Left cardiac atrium (tissue), 4 donors: Measurements from ENCODE around the gene GALNT16. TPM values are rescaled to one million over a fixed set of nuclear protein-coding genes. Genes with fewer than 3 reads are reported as not detected.

Experiments used
- ATAC-seq, 2 donors: fragments of 200-7000 bp; cut with Tn5 transposase; one replicate each; pipeline ENCODE4 v1.9.1; 2020; ENCODE audit warnings: mild to moderate bottlenecking in 2 of 2, moderate library complexity in 2 of 2
- DNase-seq: peaks from one replicate; pipeline ENCODE4 v3.0.0-alpha.2; 2020
- intact Hi-C, 2 donors: fragments of 100-400 bp; cut with DNase I; formaldehyde crosslinking; loops; one replicate each; pipeline versions ENCODE4 v1.14.1 to v1.15.1; 2022 to 2023
- total RNA-seq, 2 donors: library from RNA; stranded (reverse); fragmentation: NEBNext Ultra II Directional; extraction: Animal tissue kit (Norgen Biotek cat#: 25700); gene quantifications; one replicate each; pipeline ENCODE4 v1.2.1, GENCODE V29; 2021
- donor health status: DM: no; HTN: yes; CAD: no.
- donor health status: DM: no; HTN: yes; CAD: no; lungs with severe emphysema.
- donor health status: DM: yes; HTN: yes; CAD: no.
- donor health status: Dilated cardiomyopathy.

Gene GALNT16
- total RNA-seq, 2 donors from 2014 or later: 28.8 to 50.0 TPM

- no peak for DNase-seq
- no peak for ATAC-seq
- intact Hi-C loops: no loop called here
Measured at GRCh38 chr14:69324341-69324931, 64.5 kb downstream of the GALNT16 start.

DNA sequence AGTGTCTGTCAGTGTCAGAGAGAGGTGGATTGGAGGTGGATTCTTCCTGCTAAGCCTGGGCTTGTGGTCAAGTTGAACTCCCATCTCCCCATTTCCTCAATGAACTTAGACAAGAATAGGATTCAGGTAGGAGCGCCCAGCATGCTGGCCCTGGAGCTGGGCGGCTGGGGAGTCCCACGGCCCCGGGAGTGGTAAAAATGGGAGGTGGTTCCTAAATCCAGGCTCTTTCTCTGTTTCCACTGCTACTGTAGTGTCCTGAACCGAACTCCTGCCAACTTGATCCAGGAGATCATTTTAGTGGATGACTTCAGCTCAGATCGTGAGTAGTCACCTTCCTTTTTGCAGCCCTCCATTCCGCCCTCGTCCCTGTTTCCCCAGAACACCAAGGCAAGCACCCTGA, 65.1 kb downstream of the GALNT16 start:
- DNase-seq: no peak
- intact Hi-C loops: no loop called here
- ATAC-seq: no peak

- ATAC-seq: no peak
- intact Hi-C loops: no loop called here
- no peak for DNase-seq
Measured at GRCh38 chr14:69325646-69326265, 65.8 kb downstream of the GALNT16 start.

- intact Hi-C loops: no loop called here
- no peak for ATAC-seq
- no peak for DNase-seq
Measured at GRCh38 chr14:69326611-69327010, 66.7 kb downstream of the GALNT16 start.

DNA sequence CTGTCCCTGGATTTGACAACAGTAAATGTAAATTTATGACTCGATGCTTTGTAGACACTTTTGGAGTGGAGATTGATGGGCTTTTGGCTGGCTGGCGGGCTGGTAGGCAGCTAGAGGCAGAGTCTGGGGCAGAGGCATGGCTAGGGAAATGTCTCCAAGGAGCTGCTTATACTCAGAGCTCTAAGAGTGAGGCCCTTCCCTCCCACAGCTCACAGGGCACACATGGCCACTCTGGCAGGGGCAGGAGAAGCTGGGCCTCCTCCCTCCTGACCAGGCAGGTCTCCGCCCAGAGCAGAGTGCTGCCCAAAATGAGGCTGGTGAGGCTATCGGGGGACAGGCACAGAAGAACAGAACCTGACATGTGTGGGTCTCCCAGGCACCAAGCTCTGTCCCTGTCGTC, 67.5 kb downstream of the GALNT16 start:
- intact Hi-C loops: no loop called here
- no peak for ATAC-seq
- no peak for DNase-seq

DNA sequence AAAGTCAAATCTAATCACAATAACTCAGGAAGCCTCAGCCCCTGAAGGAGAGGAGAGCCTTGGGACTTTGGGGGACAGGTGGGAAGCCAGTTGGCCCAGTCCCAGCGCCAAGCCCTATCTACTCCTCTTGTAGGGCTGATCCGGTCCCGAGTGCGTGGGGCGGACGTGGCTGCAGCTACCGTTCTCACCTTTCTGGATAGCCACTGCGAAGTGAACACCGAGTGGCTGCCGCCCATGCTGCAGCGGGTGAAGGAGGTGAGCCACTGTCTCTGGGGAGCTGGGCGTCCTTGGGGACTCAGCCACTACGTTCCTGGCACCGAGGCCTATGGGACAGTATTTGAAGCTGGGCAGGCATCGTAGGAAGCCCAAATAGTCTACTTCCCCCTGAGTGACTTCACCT, 68.4 kb downstream of the GALNT16 start:
- ATAC-seq: no peak
- no peak for DNase-seq
- intact Hi-C loops: no loop called here

DNA sequence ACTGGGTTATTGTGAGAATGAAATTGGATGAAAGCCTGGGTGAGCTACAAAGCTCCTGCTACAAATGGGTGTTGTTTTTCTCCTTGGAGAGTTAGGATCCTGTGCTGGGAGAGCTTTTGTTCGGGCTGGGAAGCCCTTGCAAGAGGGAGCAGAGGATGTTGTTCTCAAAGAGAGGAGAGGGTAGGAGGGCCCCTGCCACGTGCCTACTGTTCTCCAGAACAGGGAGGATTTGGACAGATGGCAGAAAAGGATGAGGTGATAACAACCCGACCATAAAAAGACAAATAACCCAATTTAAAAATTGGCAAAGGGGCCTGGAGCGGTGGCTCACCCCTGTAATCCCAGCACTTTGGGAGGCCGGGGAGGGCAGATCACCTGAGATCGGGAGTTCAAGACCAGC, 68.8 kb downstream of the GALNT16 start:
- ATAC-seq (no peak), DNase-seq (no peak)
- intact Hi-C loops: no loop called here

DNA sequence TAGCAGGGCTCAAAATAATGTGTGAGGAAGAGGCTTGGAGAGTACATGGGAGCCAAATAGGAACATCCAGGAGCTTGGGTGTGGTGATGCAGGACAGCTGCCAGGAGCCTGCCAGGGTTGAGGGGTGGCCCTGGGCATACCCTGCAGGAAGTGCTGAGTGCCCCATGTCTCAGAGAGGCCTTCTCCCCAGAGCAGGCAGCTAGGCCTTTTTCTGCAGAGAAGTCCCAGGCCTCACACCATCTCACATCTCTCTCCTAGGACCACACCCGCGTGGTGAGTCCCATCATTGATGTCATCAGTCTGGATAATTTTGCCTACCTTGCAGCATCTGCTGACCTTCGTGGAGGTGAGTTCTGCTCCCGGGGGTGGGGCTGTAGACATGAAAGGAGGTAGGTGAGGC, 71.2 kb downstream of the GALNT16 start:
- ATAC-seq (no peak), DNase-seq (no peak)
- intact Hi-C loops: no loop called here

DNA sequence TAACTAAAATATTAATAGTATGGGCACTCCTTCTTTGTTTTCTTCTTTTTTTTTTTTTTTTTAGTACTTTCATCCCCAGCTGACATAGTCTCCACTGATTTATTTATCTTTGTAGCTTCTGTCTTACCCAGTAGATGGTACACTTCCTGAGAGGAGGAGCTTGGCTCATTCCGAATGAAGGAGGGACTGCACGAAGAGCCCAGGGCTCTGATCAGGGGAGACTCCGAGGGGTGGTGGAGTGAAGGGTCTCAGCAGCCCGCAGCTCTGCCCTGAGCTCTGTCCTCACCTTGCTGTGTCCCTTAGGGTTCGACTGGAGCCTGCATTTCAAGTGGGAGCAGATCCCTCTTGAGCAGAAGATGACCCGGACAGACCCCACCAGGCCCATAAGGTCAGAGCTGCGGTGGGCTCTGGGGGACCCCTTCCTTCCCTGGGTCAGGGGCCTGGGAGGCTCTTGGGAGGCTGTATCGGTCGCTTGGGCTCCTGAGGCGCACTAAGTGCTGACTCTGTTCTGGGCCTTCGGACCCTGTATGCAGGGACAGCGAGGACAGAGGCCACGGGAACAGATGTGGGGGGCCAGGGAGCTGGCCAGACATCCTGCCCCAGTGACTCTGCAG, 72.9 kb downstream of the GALNT16 start:
- intact Hi-C loops: no loop called here
- ATAC-seq (no peak), DNase-seq (no peak)

- intact Hi-C loops: no loop called here
- ATAC-seq: no peak
- DNase-seq: no peak
Measured at GRCh38 chr14:69333791-69334337, 73.9 kb downstream of the GALNT16 start.

DNA sequence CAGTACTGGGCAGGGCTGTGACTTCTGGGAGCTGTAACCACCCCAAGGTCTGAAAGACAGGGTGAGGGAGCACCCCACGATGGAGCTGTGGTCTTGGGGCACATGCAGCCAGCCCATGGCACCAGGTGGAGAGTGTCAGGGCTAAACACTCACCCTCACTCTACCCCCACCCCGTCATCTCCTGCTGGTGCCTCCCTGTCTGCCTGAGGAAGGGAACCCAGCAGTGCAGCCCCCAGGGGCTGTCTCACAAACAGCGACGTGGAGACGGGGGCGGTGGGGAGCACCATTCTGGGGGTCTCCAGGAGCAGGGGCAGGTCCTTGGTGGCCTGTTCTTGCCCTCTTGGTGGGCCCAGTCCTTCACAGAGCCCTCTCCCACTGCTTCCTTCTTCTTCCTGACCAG, 74.6 kb downstream of the GALNT16 start:
- DNase-seq: no peak

GRCh38 chr14:69335371-69335771, 75.4 kb downstream of the GALNT16 start:
- DNase-seq (no peak), ATAC-seq (no peak)
- intact Hi-C loops: no loop called here

More for the DNA sequence above, 74.6 kb downstream of the GALNT16 start:
- ATAC-seq: peak in 1 of 2 donors; percentile 9
- intact Hi-C loops: no loop called here

DNA sequence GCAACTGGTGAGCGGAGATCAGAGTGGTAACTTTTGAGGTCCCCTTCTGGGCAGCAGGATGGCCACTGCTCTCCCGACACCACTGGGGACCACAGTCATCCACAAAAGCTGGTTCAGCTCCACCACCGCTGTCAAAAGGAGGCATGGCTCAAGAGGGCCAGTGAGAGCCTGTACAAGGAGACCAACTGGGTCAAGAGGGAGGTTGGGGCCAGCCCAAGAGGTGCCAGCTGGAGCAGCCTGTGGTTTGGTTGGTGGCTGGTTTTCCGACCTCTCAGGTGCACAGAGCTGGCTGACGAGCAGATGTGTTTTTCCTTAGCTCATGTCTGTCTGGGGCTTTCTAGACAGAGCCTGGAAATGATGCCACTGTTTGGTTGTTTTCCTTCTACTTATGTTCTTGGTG, 78.0 kb downstream of the GALNT16 start:
- DNase-seq (no peak), ATAC-seq (no peak)
- intact Hi-C loops: no loop called here

- no peak for ATAC-seq
- no peak for DNase-seq
- intact Hi-C loops: no loop called here
Measured at GRCh38 chr14:69339426-69339825, 79.5 kb downstream of the GALNT16 start.

- intact Hi-C loops: no loop called here
- DNase-seq: no peak
Measured at GRCh38 chr14:69342928-69343525, 83.1 kb downstream of the GALNT16 start.

DNA sequence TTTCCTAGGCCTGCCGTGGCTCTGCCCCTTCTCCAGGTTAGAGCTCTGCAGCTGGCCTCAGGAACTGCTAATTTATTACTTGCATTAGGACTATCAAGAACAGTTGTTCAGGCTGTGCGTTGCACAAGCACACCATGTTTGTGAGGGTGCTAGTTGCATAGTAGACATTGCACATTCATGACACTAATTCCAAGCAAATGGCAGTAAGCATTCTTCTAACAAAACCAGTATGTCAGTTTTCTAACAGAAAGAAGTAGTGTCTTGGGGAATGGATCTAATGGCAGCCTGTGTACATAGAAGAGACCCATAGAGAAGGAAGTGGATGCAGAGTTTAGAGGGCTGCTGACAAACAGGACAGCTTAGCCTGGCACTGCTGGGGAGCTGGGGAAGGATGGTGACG, 84.2 kb downstream of the GALNT16 start:
- intact Hi-C loops: no loop called here
- DNase-seq (no peak), ATAC-seq (no peak)

More at GRCh38 chr14:69342928-69343525, 83.1 kb downstream of the GALNT16 start:
- ATAC-seq: peak in 1 of 2 donors; percentile 20

GRCh38 chr14:69345402-69345801, 85.4 kb downstream of the GALNT16 start:
- intact Hi-C loops: no loop called here
- ATAC-seq: no peak
- DNase-seq: no peak

DNA sequence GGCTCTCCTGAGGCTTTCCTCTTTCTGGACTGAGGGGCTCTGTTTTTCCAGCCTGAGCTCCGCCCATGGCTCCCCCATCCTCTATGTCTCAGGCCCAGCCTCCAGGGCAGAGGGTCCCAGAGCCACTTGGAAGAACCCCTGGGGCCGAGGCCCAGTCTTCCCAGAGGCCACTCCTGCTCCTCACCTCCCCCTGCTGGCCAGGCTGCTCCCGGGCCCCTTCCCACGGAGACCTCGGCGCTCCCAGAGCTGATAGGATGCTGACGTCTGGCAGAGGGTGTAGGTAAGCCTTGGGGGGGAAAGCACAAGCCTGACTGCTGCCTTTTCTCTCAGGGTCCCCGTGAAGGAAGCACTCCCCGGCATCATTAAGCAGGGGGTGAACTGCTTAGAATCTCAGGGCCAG, 86.8 kb downstream of the GALNT16 start:
- ATAC-seq (peak; percentile 41 to 51), DNase-seq (peak; percentile 45)
- intact Hi-C loops: no loop called here

- intact Hi-C loops: no loop called here
- ATAC-seq: no peak
Measured at GRCh38 chr14:69349091-69349777, 89.3 kb downstream of the GALNT16 start.

GRCh38 chr14:69350892-69351291, 90.9 kb downstream of the GALNT16 start:
- intact Hi-C loops: loop anchor here in 1 of 2 donors (10.0 kb wide), 1 partner anchor 96 kb away; no protein-coding TSS in a partner anchor
- DNase-seq (no peak), ATAC-seq (no peak)

More at GRCh38 chr14:69349091-69349777, 89.3 kb downstream of the GALNT16 start:
- DNase-seq: no peak
